Parathyroid adenoma (tissue), 2 donors: ENCODE results near the gene TCF4.

Experiments used
- H2AFZ ChIP-seq: fragments of 300-600 bp; sonication (generic); one replicate; pipeline ENCODE4 v1.7.0; 2017; ENCODE audit warnings: antibody characterized with exemption, mild to moderate bottlenecking
- H3K27ac ChIP-seq: fragments of 300-600 bp; sonication (generic); one replicate; pipeline ENCODE4 v1.7.0; 2017
- H3K27me3 ChIP-seq: fragments of 300-600 bp; sonication (generic); one replicate; pipeline ENCODE4 v1.7.0; 2017; ENCODE audit warnings: low read length; ENCODE audit not compliant: control insufficient read depth, insufficient read depth
- H3K36me3 ChIP-seq: fragments of 300-600 bp; sonication (generic); one replicate; pipeline ENCODE4 v1.7.0; 2017; ENCODE audit warnings: low read length; ENCODE audit not compliant: control insufficient read depth, insufficient read depth
- H3K4me1 ChIP-seq: fragments of 300-600 bp; sonication (generic); one replicate; pipeline ENCODE4 v1.7.0; 2017; ENCODE audit warnings: control low read depth
- H3K4me2 ChIP-seq: fragments of 300-600 bp; sonication (generic); one replicate; pipeline ENCODE4 v1.7.0; 2017; ENCODE audit warnings: low read length
- H3K4me3 ChIP-seq: fragments of 300-600 bp; sonication (generic); one replicate; pipeline ENCODE4 v1.7.0; 2017; ENCODE audit warnings: low read depth, low read length
- H3K79me2 ChIP-seq: fragments of 300-600 bp; sonication (generic); one replicate; pipeline ENCODE4 v1.7.0; 2017; ENCODE audit warnings: control low read depth
- H3K9ac ChIP-seq: fragments of 300-600 bp; sonication (generic); one replicate; pipeline ENCODE4 v1.7.0; 2017; ENCODE audit warnings: mild to moderate bottlenecking
- H3K9me3 ChIP-seq: fragments of 300-600 bp; sonication (generic); one replicate; pipeline ENCODE4 v1.7.0; 2017; ENCODE audit warnings: low read length; ENCODE audit not compliant: control insufficient read depth
- TF ChIP-seq, protein P1 (sequence below): fragments of 300-600 bp; sonication (generic); IDR thresholded peaks from one replicate; pipeline ENCODE4 v1.7.0; 2017; ENCODE audit warnings: antibody characterized with exemption, mild to moderate bottlenecking
- donor health status: primary hyperparathyroidism.

Gene TCF4

DNA sequence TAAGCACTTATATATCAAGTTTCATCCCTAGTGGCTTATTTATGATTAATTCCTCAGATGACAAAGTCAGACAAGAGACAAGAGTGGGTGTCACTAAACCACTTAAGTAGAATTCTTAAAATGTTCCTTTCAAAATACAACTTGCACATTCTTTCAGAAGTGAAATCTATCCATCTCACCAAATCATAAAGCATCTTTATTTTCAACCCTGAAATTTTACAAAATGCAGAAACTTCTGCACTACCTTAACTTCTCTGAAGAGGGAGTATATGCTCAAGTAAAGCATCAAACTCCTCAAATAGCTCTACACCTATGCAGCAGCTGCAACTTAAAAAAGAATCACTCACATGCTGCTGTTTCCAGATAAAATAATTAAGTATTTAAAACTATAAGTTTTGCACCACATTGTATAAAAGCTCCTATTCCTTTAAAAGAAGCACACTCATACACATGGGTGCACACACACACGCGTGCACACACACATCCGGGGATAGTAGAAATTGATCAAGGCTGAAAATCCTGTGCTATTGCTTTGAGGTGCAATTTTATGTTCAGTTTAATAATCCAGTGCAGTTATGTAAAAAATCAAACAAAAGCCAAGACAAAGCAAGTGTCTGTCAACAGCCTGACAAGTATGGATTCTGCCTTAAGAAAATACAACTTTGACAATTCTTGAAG lies 244.5 kb downstream of the TCF4 start:
- Histone ChIP-seq H2AFZ (no peak overlapping the region), H3K36me3 (no peaks in the 10 kb centered on the region), H3K9ac (no peak overlapping the region), H3K27me3 (no peaks in the 10 kb centered on the region), H3K4me3 (no peak overlapping the region), H3K79me2 (no peaks in the 10 kb centered on the region), H3K9me3 (no peaks in the 10 kb centered on the region), H3K4me2 (no peak overlapping the region), H3K4me1 (no peaks in the 10 kb centered on the region), H3K27ac (no peak overlapping the region)
- TF ChIP-seq, protein P1, sequence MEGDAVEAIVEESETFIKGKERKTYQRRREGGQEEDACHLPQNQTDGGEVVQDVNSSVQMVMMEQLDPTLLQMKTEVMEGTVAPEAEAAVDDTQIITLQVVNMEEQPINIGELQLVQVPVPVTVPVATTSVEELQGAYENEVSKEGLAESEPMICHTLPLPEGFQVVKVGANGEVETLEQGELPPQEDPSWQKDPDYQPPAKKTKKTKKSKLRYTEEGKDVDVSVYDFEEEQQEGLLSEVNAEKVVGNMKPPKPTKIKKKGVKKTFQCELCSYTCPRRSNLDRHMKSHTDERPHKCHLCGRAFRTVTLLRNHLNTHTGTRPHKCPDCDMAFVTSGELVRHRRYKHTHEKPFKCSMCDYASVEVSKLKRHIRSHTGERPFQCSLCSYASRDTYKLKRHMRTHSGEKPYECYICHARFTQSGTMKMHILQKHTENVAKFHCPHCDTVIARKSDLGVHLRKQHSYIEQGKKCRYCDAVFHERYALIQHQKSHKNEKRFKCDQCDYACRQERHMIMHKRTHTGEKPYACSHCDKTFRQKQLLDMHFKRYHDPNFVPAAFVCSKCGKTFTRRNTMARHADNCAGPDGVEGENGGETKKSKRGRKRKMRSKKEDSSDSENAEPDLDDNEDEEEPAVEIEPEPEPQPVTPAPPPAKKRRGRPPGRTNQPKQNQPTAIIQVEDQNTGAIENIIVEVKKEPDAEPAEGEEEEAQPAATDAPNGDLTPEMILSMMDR: peak; percentile 40

DNA sequence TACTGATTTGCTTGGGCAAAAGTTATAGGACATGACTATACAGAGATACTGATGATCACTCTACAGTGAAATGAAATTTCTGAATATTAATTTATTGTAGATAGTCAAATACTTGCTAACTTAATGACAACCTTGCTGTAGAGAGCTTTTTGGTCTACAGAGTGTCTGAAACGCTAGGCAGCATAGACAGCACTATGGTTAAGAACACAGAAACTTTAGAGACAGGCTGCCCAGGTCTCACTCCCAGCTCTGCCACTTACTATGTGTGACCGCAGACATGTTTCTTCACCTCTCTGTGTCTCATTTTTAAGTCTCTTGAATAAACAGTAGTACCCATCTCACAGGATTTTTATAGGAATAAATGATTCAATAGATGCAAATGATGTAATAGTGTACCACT lies 247.0 kb downstream of the TCF4 start:
- H3K27ac ChIP-seq: peak overlapping the region; percentile 27
- no peak overlapping the region for H3K4me2 ChIP-seq
- no peaks in the 10 kb centered on the region for H3K79me2 ChIP-seq
- TF ChIP-seq, protein P1: no peak
- no peak overlapping the region for H3K9ac ChIP-seq
- H3K4me3 ChIP-seq: no peak overlapping the region
- no peak overlapping the region for H2AFZ ChIP-seq
- no peaks in the 10 kb centered on the region for H3K9me3 ChIP-seq
- H3K27me3 ChIP-seq: no peaks in the 10 kb centered on the region
- no peaks in the 10 kb centered on the region for H3K4me1 ChIP-seq
- no peaks in the 10 kb centered on the region for H3K36me3 ChIP-seq

DNA sequence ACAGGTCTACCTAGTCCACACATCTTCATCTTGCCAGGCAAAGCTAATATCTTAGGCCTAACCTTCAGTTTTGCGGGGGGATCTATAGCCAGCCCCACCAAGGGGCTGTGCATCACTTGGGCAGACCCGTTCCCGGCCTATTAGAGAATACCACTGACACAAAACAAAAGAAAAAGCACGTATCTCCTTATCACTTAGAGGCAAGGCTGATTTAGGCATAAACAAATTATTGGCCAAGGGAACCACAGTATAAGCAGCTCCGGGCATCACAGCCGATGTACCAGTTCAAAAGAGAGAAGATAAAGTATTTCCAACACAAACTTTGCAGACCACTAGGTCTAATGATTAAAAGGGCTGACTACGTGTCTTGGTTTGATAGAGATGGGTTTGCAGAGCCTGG lies 248.0 kb downstream of the TCF4 start:
- no peaks in the 10 kb centered on the region for H3K79me2 ChIP-seq
- H3K4me2 ChIP-seq: no peak overlapping the region
- H3K4me3 ChIP-seq: no peak overlapping the region
- no peaks in the 10 kb centered on the region for H3K9me3 ChIP-seq
- peak overlapping the region; percentile 9 for H3K27ac ChIP-seq
- no peak overlapping the region for H2AFZ ChIP-seq
- no peaks in the 10 kb centered on the region for H3K27me3 ChIP-seq
- no peaks in the 10 kb centered on the region for H3K4me1 ChIP-seq
- no peak overlapping the region for H3K9ac ChIP-seq
- TF ChIP-seq, protein P1: no peak
- no peaks in the 10 kb centered on the region for H3K36me3 ChIP-seq

DNA sequence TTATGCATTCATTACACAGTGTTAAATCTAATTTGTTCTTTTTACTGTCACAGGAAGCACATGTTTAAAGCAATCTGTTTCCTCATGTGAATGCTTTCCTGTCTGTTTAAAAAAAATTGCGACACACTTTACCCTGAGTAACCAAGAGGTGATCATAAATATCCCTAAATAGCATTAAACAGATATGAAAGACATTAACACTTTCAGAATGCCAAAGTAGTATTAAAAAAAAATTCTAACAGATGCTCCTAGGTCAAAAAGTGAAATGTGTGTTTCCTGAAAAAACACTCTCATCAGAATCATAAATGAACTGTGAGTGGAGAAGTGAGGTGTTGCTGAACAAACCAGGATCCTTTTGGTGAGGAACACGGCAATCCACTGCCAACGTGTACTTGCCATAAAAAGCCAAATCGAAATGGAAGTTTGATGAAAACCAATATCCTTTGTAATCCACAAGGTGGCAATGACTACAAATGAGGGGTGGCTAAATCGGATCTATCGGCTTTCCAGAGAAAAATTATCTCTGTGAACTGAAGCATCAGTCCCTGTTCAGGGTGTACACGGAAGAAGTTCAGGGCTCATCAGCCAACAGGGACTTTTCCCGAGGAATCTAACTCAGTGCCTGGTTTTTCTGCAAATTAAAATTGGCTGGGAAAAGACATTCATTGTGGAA lies 248.9 kb downstream of the TCF4 start:
- Histone ChIP-seq H3K4me3 (no peak overlapping the region), H3K27ac (peak overlapping the region; percentile 59), H3K79me2 (no peaks in the 10 kb centered on the region), H3K27me3 (no peaks in the 10 kb centered on the region), H3K4me2 (no peak overlapping the region), H3K36me3 (no peaks in the 10 kb centered on the region), H2AFZ (no peak overlapping the region), H3K4me1 (no peaks in the 10 kb centered on the region), H3K9me3 (no peaks in the 10 kb centered on the region), H3K9ac (no peak overlapping the region)
- TF ChIP-seq, protein P1: no peak
